ENCODE measurements around the gene SYT7.
A peak's percentile ranks its signal among the peaks of the same experiment; 100 is the strongest.

The SYT7 gene

DNA sequence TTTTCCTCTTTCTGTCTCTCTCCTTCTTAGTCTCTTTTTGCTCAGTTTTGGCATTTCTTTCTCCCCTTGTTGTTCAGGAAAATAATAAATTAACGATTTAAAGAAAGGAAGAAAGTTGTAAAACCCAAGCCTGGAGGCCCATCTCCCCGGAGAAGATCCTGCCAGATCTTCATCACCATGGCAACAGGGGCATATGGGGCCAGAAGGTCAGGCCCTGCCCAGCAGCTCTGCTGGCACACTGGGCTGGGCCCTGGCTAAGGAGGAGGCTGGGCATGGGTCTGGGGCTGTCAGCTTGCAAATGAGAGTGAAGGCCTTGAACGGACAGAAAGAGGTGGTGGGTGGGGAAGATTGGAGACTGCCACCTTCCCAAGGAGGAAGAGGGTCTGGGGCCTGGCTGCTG, 69.5 kb downstream of the SYT7 start:
- DNase-seq, result no peak

DNA sequence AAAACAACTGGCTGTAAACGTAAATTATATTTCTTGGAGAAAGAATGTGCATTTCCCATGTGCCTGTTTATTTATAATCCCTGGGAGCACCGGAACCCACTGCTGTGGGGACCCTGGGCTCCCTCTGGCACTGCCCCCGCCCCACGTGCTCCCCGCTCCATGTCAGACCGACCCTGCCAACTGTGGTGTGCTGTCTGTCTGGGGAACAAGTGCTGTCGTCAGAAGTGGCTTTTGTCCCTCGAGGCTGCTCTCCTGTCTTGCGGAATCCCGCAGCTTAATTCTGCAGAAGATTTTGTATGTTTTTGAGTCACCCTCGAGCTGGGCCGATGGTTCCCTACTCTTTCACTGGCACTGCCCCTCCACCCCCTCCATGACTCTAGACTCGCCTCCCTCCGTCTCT, 69.9 kb downstream of the SYT7 start:
- no peak for DNase-seq

DNA sequence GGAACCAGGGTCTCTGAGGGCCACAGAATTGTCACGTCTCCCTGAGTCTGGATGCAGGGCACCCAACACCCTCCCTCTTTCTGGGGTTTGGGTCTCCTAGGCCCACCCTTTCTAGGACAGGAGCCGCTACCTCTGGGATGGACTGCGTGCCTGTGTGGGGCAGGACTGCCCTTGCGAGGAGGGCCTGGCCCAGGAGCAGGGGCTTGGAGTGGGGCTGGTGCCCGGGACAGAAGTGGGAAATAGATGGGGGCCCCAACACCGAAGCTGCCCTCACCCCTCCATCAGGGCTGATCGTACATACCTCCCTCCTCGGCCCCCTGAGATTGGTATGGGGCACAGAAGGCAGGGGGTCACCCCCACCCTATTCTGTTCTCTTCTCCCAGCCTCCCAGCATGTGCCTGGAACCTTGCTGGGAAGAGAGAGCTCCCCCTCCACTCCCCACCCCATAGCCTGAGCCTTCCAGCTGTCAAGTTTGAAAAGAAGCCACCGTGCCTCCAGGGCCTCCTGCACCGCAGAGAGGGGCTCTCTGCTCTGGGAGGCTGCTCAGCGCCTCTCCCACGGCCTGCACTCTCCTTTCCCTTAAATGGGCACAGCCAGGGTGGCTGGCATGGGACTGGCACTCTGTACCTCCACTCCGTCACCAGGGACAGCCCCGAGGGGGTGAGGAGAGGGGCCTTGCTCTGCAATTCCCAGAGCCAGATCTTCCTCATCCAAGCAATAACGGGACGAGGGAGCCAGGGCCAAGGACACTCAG, 70.5 kb downstream of the SYT7 start:
- DNase-seq, result no peak

DNA sequence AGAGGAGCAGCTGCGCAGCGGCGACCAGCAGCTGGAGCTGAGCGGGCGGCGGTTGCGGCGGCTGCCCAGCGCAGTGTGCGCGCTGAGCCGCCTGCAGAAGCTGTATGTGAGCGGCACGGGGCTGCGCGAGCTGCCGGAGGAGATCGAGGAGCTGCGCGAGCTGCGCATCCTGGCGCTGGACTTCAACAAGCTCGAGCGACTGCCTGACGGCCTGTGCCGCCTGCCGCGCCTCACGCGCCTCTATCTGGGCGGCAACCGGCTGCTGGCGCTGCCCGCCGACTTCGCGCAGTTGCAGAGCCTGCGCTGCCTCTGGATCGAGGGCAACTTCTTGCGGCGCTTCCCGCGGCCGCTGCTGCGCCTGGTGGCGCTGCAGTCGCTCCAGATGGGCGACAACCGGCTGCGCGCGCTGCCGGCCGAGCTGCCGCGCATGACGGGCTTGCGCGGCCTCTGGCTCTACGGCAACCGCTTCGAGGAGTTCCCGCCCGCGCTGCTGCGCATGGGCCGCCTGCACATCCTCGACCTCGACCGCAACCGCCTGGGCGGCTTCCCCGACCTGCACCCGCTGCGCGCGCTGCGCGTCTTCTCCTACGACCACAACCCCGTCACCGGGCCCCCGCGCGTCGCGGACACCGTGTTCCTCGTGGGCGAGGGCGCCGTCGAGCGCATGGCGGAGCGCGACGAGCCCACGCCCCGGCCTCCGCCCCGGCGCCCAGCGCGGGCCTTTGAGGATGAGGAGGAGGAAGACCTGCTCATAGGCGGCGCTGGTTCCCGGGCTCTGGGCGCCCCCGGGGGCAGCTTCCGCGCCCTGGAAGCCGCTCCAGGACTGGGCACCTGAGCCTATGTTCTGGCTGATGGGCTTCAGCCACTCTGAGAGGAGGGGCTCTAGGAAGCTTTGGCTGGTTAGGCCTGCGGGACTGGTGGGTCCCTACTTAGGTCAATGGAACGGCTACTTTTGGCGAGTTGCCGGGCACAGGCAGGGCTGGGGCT, 71.5 kb downstream of the SYT7 start:
- DNase-seq, result peak; percentile 57

DNA sequence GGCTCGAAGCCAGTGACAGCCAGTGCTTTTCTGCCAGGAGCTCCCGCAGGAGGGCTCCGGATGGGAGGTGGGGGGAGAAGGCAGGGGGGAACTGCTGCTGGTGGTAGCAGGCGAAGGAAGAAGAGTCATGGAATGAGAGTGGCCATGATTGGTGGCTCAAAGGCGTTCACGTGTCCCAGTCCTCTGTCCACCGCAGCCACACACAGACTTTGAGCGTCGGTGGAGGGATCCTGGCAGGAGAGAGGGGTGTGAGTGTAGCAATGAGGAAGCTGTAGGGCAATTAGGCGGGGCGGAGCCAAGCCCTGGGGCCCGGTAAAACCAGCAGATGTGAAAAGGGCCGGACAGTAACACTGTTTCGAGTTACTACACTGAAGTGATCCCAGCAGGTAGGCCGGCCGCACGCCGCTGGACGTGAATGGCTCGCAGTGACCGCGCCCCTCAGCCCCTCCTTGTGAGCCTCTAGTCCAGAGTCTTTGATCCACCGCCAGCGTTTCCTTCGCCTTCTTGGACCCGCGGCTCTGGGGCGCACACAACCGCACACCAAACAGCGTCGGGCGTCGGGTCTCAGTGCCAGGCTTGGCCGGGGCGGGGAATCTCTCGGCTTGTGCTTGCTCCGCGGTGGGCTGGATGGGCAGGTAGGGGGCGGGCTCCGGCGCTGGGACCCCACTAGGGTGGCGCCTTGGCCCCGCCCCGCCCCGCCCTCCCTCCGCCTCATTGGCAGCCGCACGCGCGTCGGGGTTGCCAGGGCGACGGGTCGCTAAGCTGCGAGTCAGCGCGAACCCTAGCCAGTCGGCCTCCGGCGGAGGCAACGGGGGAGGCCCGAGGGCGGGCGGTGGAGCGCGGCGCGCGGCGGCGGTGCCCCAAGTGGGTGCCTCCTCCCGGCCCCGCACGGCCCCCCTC, 72.7 kb downstream of the SYT7 start, which contains the start of gene LRRC10B:
LRRC10B (plus strand) TSS at position 788 of the 900 bp plus-strand sequence. CDS start 250 bp downstream, outside the sequence.
- peak; percentile 74 for DNase-seq

DNA sequence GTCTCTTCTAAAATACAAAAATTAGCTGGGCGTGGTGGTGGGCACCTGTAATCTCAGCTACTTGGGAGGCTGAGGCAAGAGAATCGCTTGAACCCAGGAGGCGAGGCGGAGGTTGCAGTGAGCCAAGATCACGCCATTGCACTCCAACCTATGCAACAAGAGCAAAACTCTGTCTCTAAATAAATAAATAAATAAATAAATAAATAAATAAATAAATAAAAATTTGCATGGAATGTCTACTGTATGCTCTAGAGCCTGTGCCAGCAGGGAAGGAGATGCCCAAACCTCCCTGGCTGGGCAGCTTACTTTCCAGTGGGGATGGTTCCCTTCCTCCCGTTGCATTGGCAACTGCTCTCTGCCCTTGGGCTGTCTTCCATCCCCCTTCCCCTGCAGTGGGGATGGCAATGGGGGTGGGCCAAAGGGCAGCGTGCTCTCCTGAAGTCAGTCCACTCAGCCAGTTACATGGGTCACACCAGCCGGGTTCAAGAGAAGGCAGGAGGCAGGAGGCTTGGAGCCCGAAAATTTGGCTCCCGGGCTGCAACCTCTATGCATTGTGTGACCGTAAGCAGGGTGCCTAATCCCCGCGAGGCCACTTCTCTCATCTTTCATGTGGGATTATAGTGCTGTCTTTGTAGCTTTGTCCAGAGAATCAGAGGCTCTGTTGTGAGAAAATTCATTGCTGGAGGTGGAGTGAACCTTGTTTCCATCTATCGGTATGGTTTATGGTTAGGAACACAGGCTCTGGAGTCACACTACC, 73.7 kb downstream of the SYT7 start:
- no peak for DNase-seq

DNA sequence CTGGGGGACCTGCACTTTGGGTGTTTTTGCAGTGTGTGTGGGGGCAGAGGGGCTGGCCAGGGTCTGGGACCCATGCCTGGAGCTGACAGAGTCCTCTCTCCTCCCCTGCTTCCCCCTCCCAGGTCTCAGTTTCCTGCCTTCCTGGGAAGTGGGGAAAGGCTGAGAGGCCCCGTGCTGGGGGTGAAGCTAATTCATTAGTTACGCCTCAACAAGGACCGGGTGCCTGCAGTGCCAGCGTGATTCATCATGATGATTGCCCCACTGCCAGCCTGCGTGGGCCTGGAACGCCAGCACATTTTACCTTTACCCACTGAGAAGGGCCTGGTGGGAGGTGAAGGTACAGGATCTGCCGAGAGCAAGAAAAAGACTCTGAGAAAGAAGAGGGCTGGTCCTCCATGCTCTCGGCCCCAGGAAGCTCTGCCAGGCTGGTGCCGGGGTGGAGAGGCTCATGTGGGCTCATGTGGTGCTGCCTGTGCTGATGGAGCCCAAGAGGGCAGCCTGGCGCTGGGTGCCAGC, 75.2 kb downstream of the SYT7 start:
- DNase-seq, result no peak

DNA sequence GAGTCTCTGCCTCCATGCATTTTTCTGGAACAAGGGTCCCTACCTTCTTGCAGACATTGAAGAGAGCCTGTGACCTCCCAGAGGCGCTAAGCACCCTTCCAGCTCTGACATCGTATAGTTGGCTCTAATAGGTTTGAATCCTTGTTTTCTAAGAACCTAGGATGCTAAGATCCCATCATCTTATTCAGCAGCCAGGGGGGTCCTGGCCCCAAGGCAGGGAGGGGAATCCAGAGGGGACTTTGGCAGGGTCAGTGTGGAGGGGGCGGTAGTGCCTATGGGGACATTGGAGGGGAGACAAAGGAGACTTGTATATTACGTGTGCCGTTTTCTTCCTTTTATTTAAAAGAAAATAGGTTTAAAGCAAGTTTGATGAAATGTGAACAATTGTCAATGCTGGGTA, 75.8 kb downstream of the SYT7 start:
- DNase-seq, result no peak

DNA sequence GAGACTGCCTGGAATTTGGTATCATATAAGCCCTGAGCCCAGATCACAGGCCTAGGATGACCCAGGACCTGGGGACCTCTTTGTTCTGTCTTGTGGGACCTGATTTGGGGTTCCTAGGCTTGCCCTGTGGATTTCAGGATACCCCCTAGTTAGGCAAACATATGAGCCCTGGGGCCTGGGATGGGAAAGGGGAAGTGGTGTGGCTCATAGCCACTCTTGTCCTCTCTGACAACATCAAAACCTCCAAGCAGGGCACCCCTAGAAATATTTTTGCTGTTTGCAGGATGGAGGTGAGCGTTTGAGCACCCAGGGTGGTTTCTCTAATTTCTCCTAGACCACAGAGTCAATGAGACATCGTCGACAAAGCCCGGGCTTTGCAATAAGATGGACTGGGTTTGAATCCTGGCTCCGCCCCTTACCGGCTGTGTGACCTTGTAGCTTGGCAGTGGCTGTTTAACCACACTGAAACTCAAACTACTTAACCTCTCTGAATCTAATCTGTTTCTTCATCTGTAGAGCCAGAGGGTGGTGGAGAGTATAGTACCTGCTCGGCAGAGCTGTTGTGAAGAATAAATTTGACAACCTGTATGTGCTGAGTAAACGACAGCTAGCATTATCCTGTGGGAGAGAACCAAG, 77.6 kb downstream of the SYT7 start:
- DNase-seq, result no peak

DNA sequence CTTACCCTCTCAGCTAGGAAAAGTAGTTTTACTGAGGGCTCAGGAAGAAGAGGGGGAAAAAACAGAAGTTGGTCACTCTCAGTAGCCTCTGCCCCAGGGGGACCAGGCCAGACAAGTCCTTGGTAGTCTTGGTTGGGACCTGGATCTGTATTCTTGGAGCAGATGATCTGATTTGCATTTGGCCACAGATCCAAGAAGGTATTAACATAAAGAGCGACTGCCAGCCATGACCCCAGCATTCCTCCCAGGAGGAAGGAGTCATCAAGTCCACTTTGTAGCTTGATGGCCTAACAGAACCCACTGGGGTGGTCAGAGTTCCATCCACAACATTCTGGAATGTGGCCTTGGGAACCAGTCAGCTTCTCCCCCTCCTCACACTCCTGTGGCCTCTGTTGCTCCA, 78.4 kb downstream of the SYT7 start:
- no peak for DNase-seq

DNA sequence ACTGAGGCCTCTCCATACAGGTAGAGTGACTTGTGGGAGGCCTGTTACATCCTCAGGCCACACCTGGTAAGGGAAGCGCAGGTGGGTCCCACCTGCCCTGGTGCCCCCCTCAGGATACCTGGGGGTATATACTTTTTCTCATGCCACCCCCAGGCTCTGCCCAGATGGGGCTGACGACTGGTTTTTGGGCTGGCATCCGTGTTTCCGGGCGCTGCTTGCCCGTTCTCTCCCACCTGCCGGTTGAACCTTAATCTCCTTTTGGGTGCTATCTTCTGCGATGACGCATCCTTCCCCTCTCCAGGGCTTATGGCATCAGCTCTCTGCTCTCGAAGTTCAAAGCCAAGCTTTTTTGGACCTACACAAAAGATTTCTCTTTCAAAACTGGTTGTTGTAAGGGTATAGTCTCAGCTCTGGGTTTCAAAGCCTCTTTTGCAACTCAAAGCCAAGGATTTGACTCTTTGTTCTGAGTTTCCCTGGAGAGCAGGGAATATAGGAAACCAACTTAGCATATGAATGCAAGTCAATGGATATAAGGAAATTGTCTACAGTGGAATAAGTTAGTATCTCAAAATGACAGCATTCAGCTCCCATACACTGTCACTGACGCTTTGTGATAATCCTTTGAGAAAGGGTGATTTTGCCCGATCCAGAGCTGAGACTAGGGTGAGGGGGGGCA, 80.9 kb downstream of the SYT7 start:
- no peak for DNase-seq

DNA sequence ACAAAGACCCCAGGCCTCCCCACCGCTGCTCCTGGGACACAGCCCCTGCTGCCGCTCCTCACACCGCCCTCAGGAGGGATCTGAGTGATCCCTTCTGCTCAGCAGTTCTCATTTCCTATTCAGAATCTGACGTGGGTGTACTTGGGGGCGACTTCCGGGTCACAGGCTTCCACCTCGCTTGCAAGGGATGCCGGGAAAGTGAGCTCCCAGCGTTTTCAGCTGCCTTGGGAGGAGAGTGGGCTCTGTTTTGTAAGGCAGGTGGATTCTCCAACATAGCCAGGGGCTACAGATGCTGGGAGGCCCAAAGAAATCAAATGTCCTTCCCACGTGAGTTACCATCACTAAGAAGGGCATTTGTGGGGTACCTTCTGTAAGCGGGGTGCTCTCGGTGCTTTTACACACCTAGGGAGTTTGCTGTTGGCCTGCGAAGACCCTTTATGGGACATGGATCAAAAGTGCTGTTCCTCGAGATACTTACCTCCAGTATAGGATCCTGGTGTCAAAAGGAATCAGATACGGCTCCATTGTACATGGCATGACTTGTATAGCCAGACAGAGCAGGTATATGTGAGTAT, 82.0 kb downstream of the SYT7 start:
- no peak for DNase-seq

DNA sequence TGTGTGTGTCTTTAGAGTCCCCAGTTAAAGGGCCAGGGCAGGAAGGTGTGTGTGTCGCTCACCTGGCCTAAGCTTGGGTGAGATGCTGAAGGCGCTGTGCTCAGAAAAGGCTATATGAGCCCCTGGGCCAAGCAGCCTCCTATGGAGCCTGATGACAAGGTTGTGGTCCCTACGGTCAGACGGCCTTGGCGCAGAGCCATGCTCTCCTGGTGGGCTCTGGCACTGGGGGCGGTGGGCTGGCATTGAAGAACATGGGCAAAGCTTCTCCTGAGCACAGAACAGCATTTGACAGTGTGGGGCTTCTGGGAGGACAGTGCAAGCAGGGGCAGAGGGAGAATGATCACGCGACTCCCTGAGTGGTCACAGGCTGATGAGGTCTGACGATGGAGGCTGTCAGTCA, 83.0 kb downstream of the SYT7 start:
- no peak for DNase-seq

DNA sequence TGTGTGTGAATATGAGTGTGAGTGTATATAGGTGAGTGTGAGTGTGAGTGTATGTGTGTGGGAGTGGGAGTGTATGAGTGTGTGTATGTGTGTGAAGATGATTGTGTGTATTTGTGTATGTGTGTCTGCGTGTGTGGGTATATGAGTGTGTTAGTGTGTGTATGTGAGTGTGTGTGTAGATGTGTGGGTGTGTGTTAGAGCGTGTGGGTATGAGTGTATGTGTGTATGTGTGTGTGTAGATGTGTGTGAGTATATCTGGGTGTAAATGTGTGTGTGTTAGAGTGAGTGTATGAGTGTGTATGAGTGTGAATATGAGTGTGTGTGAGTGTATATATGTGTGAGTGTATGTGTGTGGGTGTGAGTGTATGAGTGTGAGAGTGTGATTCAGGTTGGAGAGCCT, 83.4 kb downstream of the SYT7 start:
- DNase-seq, result no peak

DNA sequence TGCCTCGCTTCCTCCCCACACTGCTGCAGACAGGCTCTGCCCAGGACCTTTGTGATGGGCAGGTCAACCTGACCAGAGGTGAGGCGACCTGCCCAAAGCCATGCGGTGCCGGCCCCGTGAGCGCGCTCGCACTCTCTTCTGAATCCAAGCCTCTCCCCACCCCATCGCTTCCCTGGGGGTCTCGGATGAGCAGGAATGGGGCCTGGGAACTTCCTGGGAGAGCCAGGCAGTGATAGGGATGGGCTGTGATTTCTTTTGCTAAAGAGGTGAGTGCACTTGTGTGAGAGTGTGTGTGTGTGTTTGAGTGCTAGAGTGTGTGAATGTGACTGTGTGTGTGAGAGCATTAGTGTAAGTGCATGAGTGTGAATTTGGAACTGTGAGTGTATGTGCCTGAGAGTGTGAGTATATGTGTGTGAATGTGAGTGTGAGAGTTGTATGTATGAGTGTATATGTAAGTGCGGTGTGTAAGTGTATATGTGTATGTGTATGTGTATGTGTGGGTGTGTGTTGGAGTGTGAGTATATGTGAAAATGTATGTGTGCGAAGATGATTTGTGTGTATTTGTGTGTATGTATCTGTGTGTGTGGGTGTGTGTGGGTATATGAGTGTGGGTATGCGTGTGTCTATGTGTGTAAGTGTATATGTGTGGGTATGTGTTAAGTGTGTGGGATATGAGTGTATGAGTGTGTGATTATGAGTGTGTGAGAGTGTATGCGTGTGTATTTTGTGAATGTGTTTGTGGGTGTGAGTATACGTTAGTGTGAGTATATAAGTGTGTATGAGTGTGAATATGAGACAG, 84.1 kb downstream of the SYT7 start:
- DNase-seq, result no peak

DNA sequence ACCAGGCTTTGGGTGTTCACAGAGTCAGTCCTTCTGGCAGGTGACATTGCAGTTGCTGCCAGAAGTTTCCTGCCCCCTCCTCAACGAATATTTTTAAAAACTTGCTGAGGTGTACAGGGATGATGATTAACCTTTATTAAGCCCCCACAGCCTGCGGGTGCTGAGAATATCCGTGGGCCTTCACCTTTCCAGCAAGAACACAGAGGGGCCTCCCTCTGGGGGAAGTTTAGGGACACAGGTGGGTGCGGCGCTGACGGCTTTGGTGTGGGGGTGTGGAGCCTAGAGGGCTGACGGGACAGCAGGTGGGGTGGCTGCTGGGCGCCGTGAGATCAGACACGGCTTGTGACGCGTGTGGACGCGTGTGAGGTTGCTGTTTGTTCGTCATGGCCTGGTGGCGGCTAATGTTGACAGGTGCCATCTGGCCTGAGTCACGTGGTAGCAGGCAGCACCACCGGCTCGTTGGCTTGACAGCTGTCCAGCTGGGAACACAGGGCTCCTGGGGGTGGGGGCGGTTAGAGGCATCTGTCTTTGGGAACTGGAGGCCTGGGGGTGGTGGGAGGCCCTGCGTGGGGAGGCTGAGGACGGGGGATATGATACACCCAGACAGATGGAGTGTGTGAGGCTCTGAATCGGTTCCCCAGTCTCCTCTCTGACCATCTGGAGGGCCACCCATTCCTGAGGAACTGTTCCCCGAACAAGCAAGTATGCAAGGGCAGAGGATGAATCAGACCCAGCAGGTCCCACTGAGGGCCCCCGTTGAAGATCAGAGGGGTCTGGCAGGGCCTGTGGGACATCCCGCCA, 84.9 kb downstream of the SYT7 start:
- no peak for DNase-seq

DNA sequence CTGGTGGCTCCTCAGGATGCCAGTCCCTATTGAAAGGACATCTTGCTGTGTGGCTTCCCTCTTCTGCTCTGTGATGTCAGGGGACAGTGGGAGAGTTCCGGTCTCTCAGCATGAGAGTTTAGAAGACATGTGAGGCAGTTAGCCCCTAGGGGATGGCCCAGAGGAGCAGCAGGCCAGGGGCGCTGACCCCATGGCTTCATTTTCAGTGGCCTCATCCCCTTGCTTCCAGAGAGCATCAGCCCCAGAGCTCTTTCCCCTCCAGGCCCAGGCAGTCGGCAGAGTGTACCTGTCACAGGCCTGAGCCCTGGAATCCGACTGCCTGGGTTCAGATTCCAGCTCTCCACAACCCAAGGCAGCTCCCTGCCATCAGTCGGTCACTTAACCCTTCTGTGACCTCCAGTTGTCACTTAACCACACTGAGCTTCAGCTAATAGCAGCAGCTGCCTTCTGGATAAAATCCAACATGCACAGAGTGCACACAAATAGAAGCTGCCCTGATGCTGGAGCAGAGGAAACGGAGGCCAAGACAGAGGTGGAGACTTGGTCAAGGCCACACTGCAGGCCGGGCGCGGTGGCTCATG, 86.4 kb downstream of the SYT7 start:
- no peak for DNase-seq

DNA sequence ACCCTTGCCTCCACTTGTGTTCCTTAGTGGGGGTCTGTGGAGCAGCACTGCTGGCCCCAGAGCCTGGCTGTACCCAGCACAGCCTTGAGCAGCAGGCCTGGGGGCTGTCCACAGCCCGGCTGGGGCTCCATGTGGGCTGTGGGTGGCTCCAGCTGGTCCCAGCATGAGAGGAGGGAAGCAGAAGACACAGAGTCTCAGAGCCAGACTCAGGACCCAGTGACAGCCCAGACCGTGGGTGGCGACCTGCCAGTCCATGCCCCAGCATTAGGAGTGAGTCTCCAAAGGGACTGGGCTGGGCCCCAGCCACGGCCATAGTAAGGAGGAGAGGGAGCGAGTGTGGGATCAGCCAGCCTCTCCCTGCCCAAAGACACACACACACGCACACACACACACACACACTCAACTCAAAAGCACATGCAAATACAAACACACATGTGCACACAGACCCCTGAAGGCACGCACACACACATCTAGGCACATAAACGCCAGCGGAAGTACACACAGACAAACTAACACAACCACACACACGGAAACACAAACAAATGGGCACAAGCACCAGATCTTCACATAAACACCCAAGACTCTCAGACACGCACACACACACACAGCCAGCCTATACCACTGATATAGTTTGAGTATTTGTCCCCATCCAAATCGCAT, 89.0 kb downstream of the SYT7 start:
- DNase-seq, result no peak

Measured in NCI-H226 (cell line).